Epithelial cell of esophagus (primary cell): ENCODE measurements around the gene OOEP.

Experiments
- DNase-seq: peaks from one replicate; pipeline ENCODE4 v3.0.0; 2010; ENCODE audit warnings: low read depth
- H3K4me3 ChIP-seq: 2 replicates; pipeline ENCODE4 v1.5.1; 2011; ENCODE audit warnings: mild to moderate bottlenecking, low read length, control low read depth
- CTCF ChIP-seq: IDR thresholded peaks from 2 replicates; pipeline ENCODE4 v1.5.1; 2011; ENCODE audit warnings: low read depth, mild to moderate bottlenecking, low read length, control low read depth, inconsistent platforms; ENCODE audit not compliant: insufficient read depth; ENCODE audit errors: missing control alignments

OOEP gene

GRCh38 chr6:73369563-73369962, at the start of gene OOEP:
OOEP (minus strand) TSS chr6:73369897; CDS start chr6:73369792, 105 bp downstream.
- DNase-seq = no peak
- no peak for TF ChIP-seq CTCF

GRCh38 chr6:73418081-73418741, 48.5 kb upstream of the OOEP start:
- no peak overlapping the region for H3K4me3 ChIP-seq
- no peak for TF ChIP-seq CTCF
- DNase-seq = no peak

More at GRCh38 chr6:73369563-73369962, at the start of gene OOEP:
- H3K4me3 ChIP-seq = no peak within 1 kb of the TSS

GRCh38 chr6:73413102-73413501, 43.4 kb upstream of the OOEP start:
- no peak for TF ChIP-seq CTCF
- no peak overlapping the region for H3K4me3 ChIP-seq
- DNase-seq = no peak

- no peak for DNase-seq
- H3K4me3 ChIP-seq = no peak overlapping the region
- TF ChIP-seq CTCF = no peak
These were observed 39.7 kb upstream of the OOEP start for GRCh38 chr6:73409395-73409794.

- DNase-seq = no peak
- H3K4me3 ChIP-seq = no peak overlapping the region
- no peak for TF ChIP-seq CTCF
These were observed 31.0 kb upstream of the OOEP start for GRCh38 chr6:73400656-73401055.

GRCh38 chr6:73395875-73396274, 26.2 kb upstream of the OOEP start:
- no peak overlapping the region for H3K4me3 ChIP-seq
- DNase-seq = no peak
- TF ChIP-seq CTCF = no peak

GRCh38 chr6:73394577-73395354, 25.1 kb upstream of the OOEP start, which contains the start of gene DDX43:
DDX43 (plus strand) TSS chr6:73394828; CDS start chr6:73394906, 78 bp downstream.
- peak; percentile 19 for DNase-seq
- H3K4me3 ChIP-seq = peak within 1 kb of the TSS; percentile 37
- TF ChIP-seq CTCF = no peak
